Neural cell (in vitro differentiated cells): ENCODE data around the gene SLC32A1. TPM values are rescaled to one million over a fixed set of nuclear protein-coding genes. Genes with fewer than 3 reads are reported as not detected.

ENCODE experiments used
- H2AFZ ChIP-seq: fragments of 200-600, 300-800 bp; sonication (generic), shearing (Covaris generic); 2 replicates; pipeline ENCODE4 v1.6.0; 2014; ENCODE audit warnings: low read depth, mild to moderate bottlenecking, antibody characterized with exemption, low read length, moderate library complexity
- H3F3A ChIP-seq: fragments of 200-600 bp; shearing (Covaris generic); 2 replicates; pipeline ENCODE4 v1.6.1; 2016; ENCODE audit warnings: mild to moderate bottlenecking, moderate library complexity, mixed read lengths, antibody characterized with exemption, low read length; ENCODE audit not compliant: insufficient read depth, poor library complexity, severe bottlenecking
- H3K27ac ChIP-seq: fragments of 200-600, 300-800 bp; sonication (generic), shearing (Covaris generic); 2 replicates; pipeline ENCODE4 v1.5.1; 2014; ENCODE audit warnings: mild to moderate bottlenecking, low read length, moderate library complexity
- H3K27me3 ChIP-seq: fragments of 300-800, 200-600 bp; sonication (generic), shearing (Covaris generic); 2 replicates; pipeline ENCODE4 v1.6.0; 2014; ENCODE audit warnings: mild to moderate bottlenecking, low read depth, low read length, moderate library complexity; ENCODE audit not compliant: insufficient read depth
- H3K36me3 ChIP-seq: fragments of 300-800, 200-600 bp; sonication (generic), shearing (Covaris generic); 2 replicates; pipeline ENCODE4 v1.5.1; 2014; ENCODE audit warnings: mild to moderate bottlenecking, antibody characterized with exemption, low read length, moderate library complexity; ENCODE audit not compliant: insufficient read depth
- H3K4me2 ChIP-seq: fragments of 300-800, 200-600 bp; sonication (generic), shearing (Covaris generic); 2 replicates; pipeline ENCODE4 v1.6.0; 2014; ENCODE audit warnings: mild to moderate bottlenecking, low read length
- H3K4me3 ChIP-seq: fragments of 300-800, 200-600 bp; sonication (generic), shearing (Covaris generic); 2 replicates; pipeline ENCODE4 v1.5.1; 2014; ENCODE audit warnings: mild to moderate bottlenecking, low read length, moderate library complexity
- H3K79me2 ChIP-seq: fragments of 200-600 bp; shearing (Covaris generic); replicated peaks from 2 replicates; pipeline ENCODE4 v1.6.0; 2014; ENCODE audit warnings: mild to moderate bottlenecking, low read length, moderate library complexity; ENCODE audit not compliant: insufficient read depth
- H3K9ac ChIP-seq: fragments of 300-800, 200-600 bp; sonication (generic), shearing (Covaris generic); 2 replicates; pipeline ENCODE4 v1.6.1; 2016; ENCODE audit warnings: mild to moderate bottlenecking, low read length, mixed read lengths
- H3K9me2 ChIP-seq: fragments of 200-600 bp; shearing (Covaris generic); 2 replicates; pipeline ENCODE4 v1.6.1; 2016; ENCODE audit warnings: mild to moderate bottlenecking, low read length, mixed read lengths; ENCODE audit not compliant: insufficient read depth
- H3K9me3 ChIP-seq: fragments of 200-600, 300-800 bp; sonication (generic), shearing (Covaris generic); 2 replicates; pipeline ENCODE4 v1.6.1; 2016; ENCODE audit warnings: mild to moderate bottlenecking, mixed run types, low read length, moderate library complexity, mixed read lengths
- H4K20me1 ChIP-seq: fragments of 200-600 bp; shearing (Covaris generic); 2 replicates; pipeline ENCODE4 v1.6.1; 2016; ENCODE audit warnings: mild to moderate bottlenecking, mixed run types; ENCODE audit not compliant: insufficient read depth
- EP300 ChIP-seq: fragments of 450-650 bp; conservative IDR thresholded peaks from 2 replicates; pipeline ENCODE4 v1.6.1; 2014; ENCODE audit warnings: antibody characterized with exemption, mild to moderate bottlenecking, moderate library complexity; ENCODE audit not compliant: poor library complexity, severe bottlenecking
- EZH2 ChIP-seq: fragments of 200-600, 300-800 bp; shearing (Covaris generic), sonication (generic); IDR thresholded peaks from 2 replicates; pipeline ENCODE4 v1.6.1; 2014; ENCODE audit warnings: antibody characterized with exemption, low read length, borderline replicate concordance, mild to moderate bottlenecking; ENCODE audit not compliant: insufficient read depth, poor library complexity, severe bottlenecking
- POLR2AphosphoS5 ChIP-seq: IDR thresholded peaks from 2 replicates; pipeline ENCODE4 v1.6.1; 2012
- RAD21 ChIP-seq: fragments of 450-650 bp; conservative IDR thresholded peaks from 2 replicates; pipeline ENCODE4 v1.6.1; 2014; ENCODE audit warnings: antibody characterized with exemption, mild to moderate bottlenecking, moderate library complexity
- SMC3 ChIP-seq: fragments of 450-650 bp; conservative IDR thresholded peaks from 2 replicates; pipeline ENCODE4 v1.6.1; 2014; ENCODE audit warnings: antibody characterized with exemption, mild to moderate bottlenecking, moderate library complexity; ENCODE audit not compliant: poor library complexity
- TAF1 ChIP-seq: IDR thresholded peaks from 2 replicates; pipeline ENCODE4 v1.6.1; 2012; ENCODE audit warnings: low read depth
- polyA plus RNA-seq: library from polyadenylated mRNA; depleted of rRNA; stranded (reverse); fragments of >200 nt; gene quantifications from 2 replicates; pipeline ENCODE4 v1.2.3, GENCODE V29; 2014
- TF ChIP-seq, protein P1 (sequence below): IDR thresholded peaks from 2 replicates; pipeline ENCODE4 v1.6.1; 2012; ENCODE audit warnings: borderline replicate concordance
- TF ChIP-seq, protein P2 (sequence below): fragments of 450-650 bp; IDR thresholded peaks from 2 replicates; pipeline ENCODE4 v1.5.1; 2014; ENCODE audit warnings: antibody characterized with exemption, mild to moderate bottlenecking, moderate library complexity; ENCODE audit not compliant: poor library complexity, severe bottlenecking

Gene SLC32A1
- polyA plus RNA-seq, 1 donor from 2014 or later = 36.2 TPM

DNA sequence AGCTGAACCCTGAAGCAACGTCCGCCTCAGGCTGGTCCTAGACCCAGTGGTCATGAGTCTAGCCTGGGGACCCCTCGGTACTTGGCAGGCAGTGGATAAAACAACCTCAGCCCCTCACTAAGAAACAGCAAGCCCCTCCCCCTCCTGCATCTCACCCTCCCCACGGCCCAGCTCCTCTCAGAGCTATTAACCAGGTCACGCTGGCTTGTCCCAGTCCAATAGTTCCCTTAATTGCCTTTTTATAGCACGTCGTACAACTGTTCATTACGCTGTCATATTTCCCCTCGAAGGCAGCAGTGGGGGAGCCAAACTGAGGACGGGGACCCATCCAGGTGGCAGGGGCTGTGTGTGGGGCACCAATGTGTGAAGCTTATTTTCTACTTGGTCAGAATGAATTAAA is 8.6 kb upstream of the SLC32A1 start:
- H3K4me3 ChIP-seq = peak overlapping the region; percentile 43

DNA sequence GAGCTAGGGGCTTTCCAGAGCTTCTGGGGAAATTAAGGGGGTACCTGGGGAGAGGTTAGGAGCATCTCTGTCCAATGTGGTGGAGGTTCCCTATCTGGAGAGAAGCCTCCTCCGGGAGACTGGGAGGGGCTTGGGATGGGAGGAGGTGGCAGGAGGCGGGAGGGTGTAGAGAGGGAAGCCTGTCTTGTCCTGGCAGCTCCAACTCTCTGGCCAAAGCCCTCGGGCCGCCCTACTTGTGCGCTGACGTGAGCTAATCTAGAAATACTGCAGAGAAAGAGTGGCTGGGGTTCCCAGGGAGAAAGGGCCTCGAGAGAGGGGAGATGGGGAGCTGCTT is 1.6 kb upstream of the SLC32A1 start:
- H3K36me3 ChIP-seq = no peaks in the 10 kb centered on the region
- peak overlapping the region; percentile 100 for H3K9ac ChIP-seq
- H2AFZ ChIP-seq = peak overlapping the region; percentile 46
- H3K79me2 ChIP-seq = peaks cover 95% of the 10 kb centered on the region
- H3K27ac ChIP-seq = peak overlapping the region; percentile 99
- peak overlapping the region; percentile 99 for H3K4me3 ChIP-seq
- no peaks in the 10 kb centered on the region for H4K20me1 ChIP-seq
- peaks cover 8% of the 10 kb centered on the region for H3F3A ChIP-seq
- no peaks in the 10 kb centered on the region for H3K9me3 ChIP-seq
- peak overlapping the region; percentile 86 for H3K4me2 ChIP-seq
- TF ChIP-seq, protein P1, sequence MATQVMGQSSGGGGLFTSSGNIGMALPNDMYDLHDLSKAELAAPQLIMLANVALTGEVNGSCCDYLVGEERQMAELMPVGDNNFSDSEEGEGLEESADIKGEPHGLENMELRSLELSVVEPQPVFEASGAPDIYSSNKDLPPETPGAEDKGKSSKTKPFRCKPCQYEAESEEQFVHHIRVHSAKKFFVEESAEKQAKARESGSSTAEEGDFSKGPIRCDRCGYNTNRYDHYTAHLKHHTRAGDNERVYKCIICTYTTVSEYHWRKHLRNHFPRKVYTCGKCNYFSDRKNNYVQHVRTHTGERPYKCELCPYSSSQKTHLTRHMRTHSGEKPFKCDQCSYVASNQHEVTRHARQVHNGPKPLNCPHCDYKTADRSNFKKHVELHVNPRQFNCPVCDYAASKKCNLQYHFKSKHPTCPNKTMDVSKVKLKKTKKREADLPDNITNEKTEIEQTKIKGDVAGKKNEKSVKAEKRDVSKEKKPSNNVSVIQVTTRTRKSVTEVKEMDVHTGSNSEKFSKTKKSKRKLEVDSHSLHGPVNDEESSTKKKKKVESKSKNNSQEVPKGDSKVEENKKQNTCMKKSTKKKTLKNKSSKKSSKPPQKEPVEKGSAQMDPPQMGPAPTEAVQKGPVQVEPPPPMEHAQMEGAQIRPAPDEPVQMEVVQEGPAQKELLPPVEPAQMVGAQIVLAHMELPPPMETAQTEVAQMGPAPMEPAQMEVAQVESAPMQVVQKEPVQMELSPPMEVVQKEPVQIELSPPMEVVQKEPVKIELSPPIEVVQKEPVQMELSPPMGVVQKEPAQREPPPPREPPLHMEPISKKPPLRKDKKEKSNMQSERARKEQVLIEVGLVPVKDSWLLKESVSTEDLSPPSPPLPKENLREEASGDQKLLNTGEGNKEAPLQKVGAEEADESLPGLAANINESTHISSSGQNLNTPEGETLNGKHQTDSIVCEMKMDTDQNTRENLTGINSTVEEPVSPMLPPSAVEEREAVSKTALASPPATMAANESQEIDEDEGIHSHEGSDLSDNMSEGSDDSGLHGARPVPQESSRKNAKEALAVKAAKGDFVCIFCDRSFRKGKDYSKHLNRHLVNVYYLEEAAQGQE = no peak
- peak; percentile 14 for TF ChIP-seq EP300
- no peaks in the 10 kb centered on the region for H3K9me2 ChIP-seq
- peaks cover 3% of the 10 kb centered on the region for H3K27me3 ChIP-seq

More for the DNA sequence above, 8.6 kb upstream of the SLC32A1 start:
- no peaks in the 10 kb centered on the region for H3K9me2 ChIP-seq
- H4K20me1 ChIP-seq = no peaks in the 10 kb centered on the region
- H3K4me2 ChIP-seq = no peak overlapping the region
- H3F3A ChIP-seq = peaks cover 3% of the 10 kb centered on the region
- peak overlapping the region; percentile 45 for H3K9ac ChIP-seq
- peak overlapping the region; percentile 66 for H3K27ac ChIP-seq
- H3K36me3 ChIP-seq = no peaks in the 10 kb centered on the region
- TF ChIP-seq, protein P1 = no peak
- TF ChIP-seq POLR2AphosphoS5 (peak; percentile 48), RAD21 (no peak), SMC3 (no peak), TAF1 (no peak), EZH2 (no peak)
- TF ChIP-seq, protein P2, sequence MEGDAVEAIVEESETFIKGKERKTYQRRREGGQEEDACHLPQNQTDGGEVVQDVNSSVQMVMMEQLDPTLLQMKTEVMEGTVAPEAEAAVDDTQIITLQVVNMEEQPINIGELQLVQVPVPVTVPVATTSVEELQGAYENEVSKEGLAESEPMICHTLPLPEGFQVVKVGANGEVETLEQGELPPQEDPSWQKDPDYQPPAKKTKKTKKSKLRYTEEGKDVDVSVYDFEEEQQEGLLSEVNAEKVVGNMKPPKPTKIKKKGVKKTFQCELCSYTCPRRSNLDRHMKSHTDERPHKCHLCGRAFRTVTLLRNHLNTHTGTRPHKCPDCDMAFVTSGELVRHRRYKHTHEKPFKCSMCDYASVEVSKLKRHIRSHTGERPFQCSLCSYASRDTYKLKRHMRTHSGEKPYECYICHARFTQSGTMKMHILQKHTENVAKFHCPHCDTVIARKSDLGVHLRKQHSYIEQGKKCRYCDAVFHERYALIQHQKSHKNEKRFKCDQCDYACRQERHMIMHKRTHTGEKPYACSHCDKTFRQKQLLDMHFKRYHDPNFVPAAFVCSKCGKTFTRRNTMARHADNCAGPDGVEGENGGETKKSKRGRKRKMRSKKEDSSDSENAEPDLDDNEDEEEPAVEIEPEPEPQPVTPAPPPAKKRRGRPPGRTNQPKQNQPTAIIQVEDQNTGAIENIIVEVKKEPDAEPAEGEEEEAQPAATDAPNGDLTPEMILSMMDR = no peak
- no peak overlapping the region for H2AFZ ChIP-seq
- H3K79me2 ChIP-seq = peaks cover 52% of the 10 kb centered on the region
- no peaks in the 10 kb centered on the region for H3K9me3 ChIP-seq
- H3K27me3 ChIP-seq = no peaks in the 10 kb centered on the region
